ENCODE results near the gene GAS7.
"Not testable (repeated sequence)": the region's sequence is repeated elsewhere in the genome, so short reads cannot be mapped to it uniquely, and the experiment has no call there.

Gene GAS7

GRCh38 chr17:10067446-10068143 is 130.8 kb downstream of the GAS7 start:
- DNase-seq, result no peak

GRCh38 chr17:10064536-10064935 is 133.9 kb downstream of the GAS7 start:
- DNase-seq, result no peak

- DNase-seq, result no peak
Measured at GRCh38 chr17:10063730-10064241, 134.6 kb downstream of the GAS7 start.

DNA sequence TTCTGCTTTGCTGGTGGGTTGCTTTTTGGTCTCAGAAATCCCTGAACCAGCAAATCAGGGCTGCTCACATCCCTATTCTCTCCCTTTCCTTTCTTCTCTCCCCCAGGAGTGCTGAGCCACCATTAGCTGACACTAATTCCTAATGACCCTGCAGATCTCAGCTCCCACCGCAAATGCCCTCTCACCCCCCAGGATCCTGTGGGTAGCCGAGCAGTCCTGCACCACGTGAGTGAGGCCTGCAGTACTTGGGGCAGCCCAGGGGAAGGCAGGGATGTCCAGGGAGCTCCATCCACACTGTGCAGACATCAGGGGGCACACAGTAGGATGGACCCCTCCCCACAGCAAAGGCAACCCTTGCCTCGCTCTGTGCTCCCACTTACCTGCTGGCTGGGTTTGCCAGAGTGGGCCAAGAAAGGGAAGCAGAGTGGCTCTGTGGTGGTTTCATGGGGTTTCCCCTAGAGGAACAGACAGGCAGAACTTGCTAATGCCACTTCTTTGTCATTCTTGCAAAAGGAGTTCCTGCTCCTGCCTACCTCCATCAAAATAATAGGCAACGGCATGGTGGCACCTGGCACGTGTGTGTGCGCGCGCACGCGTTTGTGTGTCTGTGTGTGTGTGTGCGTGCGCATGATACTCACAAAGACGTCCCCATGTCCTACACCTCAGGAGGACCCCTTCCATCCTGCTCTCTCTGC is 135.6 kb downstream of the GAS7 start:
- no peak for DNase-seq

DNA sequence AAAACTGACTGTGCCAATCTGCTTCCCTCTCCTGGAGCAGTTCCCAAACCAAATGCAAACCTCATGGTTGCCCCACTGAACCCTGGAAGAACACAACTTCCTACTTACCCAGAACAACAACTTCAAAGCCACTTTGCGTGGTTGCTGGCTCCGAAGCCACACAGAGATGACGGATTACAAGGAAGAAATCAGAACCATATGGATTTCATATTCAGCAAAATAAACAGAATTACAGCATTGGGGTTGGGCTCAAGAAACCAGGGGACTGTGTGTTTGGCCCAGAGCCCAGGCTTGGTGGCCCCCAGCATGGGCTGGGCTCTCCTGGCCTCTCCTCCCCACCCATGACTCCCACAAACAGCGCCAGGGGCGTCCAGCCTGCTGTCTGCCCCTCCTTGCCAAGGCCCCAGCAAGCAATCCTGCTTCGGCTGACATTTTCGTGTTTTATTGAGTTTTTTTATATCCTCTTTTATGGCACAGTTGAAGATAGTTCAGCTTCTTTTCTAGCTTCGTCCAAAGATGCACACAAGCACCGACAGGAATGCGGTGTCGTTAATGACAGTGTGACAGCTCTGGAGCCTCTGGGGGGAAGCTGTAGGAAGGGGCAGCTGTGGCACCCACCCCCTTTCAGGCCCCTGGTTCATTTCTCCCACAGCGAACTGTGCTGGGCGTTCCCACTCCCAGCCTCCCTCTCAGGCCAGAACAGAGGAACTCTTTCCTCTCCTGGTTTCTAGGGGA is 137.1 kb downstream of the GAS7 start:
- DNase-seq, result no peak

- DNase-seq, result no peak
Measured at GRCh38 chr17:10060526-10060925, 137.9 kb downstream of the GAS7 start.

DNA sequence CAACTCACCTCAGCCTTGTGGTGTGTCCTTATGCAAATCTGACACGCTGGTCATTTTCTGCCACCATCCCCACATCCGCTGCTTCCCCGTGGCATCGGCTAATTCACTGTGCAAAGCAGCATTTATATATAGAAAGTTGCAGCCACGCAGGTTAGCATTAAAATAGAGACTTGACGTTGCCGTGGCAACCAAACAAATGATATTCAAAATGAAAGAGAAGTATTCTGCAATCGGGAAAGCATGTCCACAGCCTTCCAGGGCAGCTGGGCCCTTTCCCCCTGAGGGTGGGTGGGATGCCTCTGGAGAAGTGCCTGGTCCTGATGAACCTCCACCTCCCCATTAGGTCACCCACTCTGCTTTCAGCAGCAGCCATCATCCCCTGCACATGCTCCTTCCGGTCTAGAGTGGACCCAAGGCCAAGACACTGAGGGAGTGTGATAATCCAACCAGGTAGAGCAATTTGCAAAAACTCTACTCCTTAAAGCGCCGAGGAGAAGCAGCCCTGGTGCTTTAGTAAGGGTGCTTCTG is 138.7 kb downstream of the GAS7 start:
- DNase-seq, result no peak

GRCh38 chr17:10058921-10059683 is 139.3 kb downstream of the GAS7 start:
- no peak for DNase-seq

GRCh38 chr17:10057466-10057865 is 140.9 kb downstream of the GAS7 start:
- not testable (repeated sequence) for DNase-seq

- DNase-seq, result no peak
Measured at GRCh38 chr17:10055262-10055975, 143.0 kb downstream of the GAS7 start.

GRCh38 chr17:10053782-10054540 is 144.4 kb downstream of the GAS7 start:
- no peak for DNase-seq

DNA sequence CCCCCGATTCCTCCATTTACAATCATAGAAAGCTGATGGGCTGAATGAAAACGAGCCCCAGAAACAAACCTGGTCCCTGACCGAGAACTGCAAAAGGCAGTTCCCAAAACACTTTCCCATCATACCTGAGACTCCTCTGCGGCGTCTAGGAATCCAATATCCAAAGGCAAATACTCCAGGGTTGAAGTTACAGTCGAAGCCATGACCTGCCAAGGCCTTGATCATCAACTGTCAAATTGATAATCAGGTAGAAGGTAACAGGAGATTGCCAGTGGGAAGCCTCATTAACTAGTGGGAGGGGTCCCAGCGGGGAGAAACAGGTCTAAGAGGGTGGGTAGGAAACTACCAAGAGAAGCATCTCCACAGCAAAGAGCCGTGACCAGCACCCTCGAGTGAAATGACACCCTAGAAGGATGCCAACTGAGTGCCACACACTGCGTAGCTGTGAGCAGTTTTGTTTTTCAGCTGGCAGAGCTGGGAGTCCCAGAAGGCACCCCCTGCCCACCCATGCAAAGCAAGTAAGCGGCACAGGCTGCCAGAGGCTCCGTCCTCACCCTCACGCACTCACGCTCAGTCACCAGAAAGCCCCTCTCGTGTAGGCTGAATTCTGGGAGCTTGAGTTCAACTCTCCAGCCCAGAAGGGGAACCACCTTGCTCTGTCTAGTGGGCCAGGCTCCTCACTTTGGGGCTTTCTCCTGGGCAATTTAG is 146.1 kb downstream of the GAS7 start:
- no peak for DNase-seq

DNA sequence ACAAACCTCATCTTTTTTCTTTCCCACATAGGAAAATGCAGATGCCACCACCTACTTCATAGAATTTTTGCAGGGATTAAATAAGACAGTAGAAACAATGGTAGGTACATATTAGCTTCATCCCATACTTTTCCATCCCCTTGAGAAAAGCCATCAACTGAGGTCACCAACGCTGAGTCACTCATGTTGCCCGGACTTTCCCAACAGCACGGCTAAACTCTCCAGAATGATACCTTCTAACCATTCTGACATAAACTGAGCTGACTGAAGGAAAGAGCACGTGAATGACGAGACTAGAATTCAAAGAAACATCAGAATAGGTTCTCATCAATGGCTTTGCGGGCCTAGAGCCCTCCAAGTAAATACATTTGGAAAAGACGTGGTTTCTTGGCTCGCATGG is 147.3 kb downstream of the GAS7 start:
- DNase-seq, result no peak

GRCh38 chr17:10050597-10051101 is 147.8 kb downstream of the GAS7 start:
- no peak for DNase-seq

GRCh38 chr17:10048629-10049350 is 149.6 kb downstream of the GAS7 start:
- no peak for DNase-seq

GRCh38 chr17:10046786-10047785 is 151.3 kb downstream of the GAS7 start:
- DNase-seq, result no peak

DNA sequence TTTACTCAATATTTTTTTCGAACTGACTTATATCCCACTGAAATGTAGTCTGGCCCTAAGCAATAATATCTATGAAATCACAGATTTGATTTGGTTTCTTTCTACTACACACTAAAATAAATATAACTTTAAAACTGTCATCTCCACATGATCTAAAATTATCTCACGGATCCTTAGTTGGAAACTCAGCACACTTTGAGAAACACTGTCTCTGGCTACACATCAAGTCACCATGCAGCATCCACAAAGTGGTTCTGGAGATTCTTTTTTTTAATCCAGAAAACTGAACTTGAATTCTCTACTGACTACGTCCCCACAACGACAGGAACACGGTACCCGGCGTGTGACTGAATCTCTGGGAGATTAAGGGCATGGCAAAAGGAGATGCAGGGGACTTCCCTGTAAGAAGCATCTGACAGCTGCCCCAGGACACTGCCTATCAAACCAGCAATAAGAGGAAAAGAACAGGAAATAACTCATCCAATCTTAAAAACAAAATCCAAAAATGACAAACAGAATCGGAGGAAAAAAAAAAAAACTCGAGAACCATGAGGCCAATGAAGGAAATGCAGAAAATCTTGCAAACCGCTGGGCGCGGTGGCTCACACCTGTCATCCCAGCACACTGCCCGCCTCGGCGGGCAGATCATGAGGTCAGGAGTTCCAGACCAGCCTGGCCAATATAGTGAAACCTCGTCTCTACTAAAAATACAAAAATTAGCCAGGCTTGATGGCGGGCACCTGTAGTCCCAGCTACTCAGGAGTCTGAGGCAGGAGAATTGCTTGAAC is 152.3 kb downstream of the GAS7 start:
- DNase-seq, result no peak

All from activated CD4-positive, alpha-beta T cell treated with anti-CD3 and anti-CD28 coated beads for 48 hours (primary cell).